HepG2 (cell line): ENCODE data around the gene SLC25A25.

ENCODE experiments used
- JDP2 ChIP-seq: sonication (generic); formaldehyde crosslinking; IDR thresholded peaks from 2 replicates; pipeline ENCODE4 v1.8.1; 2022; ENCODE audit warnings: missing genetic modification reagents, borderline replicate concordance
- ZNF687 ChIP-seq: sonication (generic); formaldehyde crosslinking; IDR thresholded peaks from 2 replicates; pipeline ENCODE4 v1.5.1; 2020; ENCODE audit warnings: mild to moderate bottlenecking, missing genetic modification reagents, moderate library complexity

GRCh38 chr9:128093011-128093410 lies 25.0 kb downstream of the SLC25A25 start:
- no peak for TF ChIP-seq ZNF687 (CRISPR knock-in tag)
- no peak for TF ChIP-seq JDP2
